ENCODE measurements around the gene GAB2. TPM values are rescaled to one million over a fixed set of nuclear protein-coding genes. Genes with fewer than 3 reads are reported as not detected.

GAB2 gene
- polyA plus RNA-seq, 3 donors from 2014 or later = 1.0 TPM; not detected in 1

- no peak for DNase-seq
- H3K27me3 Mint-ChIP-seq (ENCODE audit: low read depth in 3 of 3) = peaks cover 0 to 2% (median 2%) of the 10 kb centered on the region in 3 donors
- no peak overlapping the region for H3K4me3 Mint-ChIP-seq
- H3K9me3 Mint-ChIP-seq = peaks cover 0 to 9% (median 0%) of the 10 kb centered on the region in 6 donors
- H3K27ac Mint-ChIP-seq = no peak overlapping the region
- H3K36me3 Mint-ChIP-seq = peaks cover 6 to 13% (median 7%) of the 10 kb centered on the region in 3 donors
- no peaks in the 10 kb centered on the region for H3K4me1 Mint-ChIP-seq
Measured at GRCh38 chr11:78270971-78271370, 146.6 kb downstream of the GAB2 start.

GRCh38 chr11:78269806-78270205 is 147.8 kb downstream of the GAB2 start:
- Mint-ChIP-seq H3K4me1 (no peaks in the 10 kb centered on the region), H3K9me3 (peaks cover 0 to 9% (median 0%) of the 10 kb centered on the region in 6 donors), H3K27ac (no peak overlapping the region), H3K27me3 (ENCODE audit: low read depth in 3 of 3) (peaks cover 0 to 2% (median 2%) of the 10 kb centered on the region in 3 donors), H3K36me3 (peaks cover 6 to 13% (median 7%) of the 10 kb centered on the region in 3 donors), H3K4me3 (no peak overlapping the region)
- no peak for DNase-seq

DNA sequence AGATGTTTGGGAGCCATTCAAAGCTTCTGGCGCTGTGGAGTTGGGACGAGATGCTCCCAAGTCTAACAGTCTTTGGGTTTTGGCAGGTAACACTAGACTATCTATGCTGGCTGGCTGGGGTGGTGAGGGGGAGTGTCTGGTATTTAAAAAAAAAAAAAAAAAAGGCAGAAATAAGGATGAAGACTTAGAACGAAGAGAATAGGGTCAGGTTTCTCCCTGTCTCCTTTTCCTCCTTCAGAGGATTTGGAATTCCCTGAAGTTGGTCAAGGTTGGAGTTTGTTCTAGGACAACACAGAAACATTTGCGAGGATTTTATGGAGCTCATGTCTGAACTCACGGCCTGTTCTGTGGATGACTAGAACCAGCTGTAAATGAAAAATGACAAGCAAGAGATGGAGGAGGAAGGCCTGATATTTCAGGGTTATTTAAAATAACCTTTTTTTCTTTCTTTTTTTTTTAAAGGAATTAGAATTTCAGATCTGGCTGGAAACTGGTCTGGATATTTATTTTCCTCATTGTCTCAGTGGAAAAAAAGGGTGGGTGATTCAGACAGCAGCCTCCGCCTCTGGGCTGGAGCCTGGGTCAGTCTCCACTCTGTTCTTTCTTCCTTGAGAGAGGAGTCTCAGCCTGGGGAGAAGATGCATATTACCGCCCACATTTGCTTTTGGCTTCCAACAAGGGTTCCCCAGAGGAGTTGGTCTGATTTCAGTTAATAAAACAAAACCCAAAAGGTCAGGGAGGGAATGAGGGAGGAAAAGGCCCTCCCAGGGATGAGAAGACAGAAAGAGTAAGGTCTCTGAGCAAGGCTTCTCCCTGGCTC is 148.8 kb downstream of the GAB2 start:
- H3K27me3 Mint-ChIP-seq (ENCODE audit: low read depth in 3 of 3) = peaks cover 0 to 2% (median 2%) of the 10 kb centered on the region in 3 donors
- H3K9me3 Mint-ChIP-seq = peaks cover 0 to 9% (median 0%) of the 10 kb centered on the region in 6 donors
- H3K4me1 Mint-ChIP-seq = no peaks in the 10 kb centered on the region
- peaks cover 6 to 9% (median 7%) of the 10 kb centered on the region in 3 donors for H3K36me3 Mint-ChIP-seq
- H3K27ac Mint-ChIP-seq = no peak overlapping the region
- H3K4me3 Mint-ChIP-seq = no peak overlapping the region
- DNase-seq = no peak

GRCh38 chr11:78266451-78266850 is 151.2 kb downstream of the GAB2 start:
- Mint-ChIP-seq H3K4me3 (no peak overlapping the region), H3K27me3 (ENCODE audit: low read depth in 3 of 3) (no peaks in the 10 kb centered on the region), H3K27ac (no peak overlapping the region), H3K36me3 (no peaks in the 10 kb centered on the region), H3K4me1 (no peaks in the 10 kb centered on the region), H3K9me3 (no peaks in the 10 kb centered on the region)
- DNase-seq = no peak

GRCh38 chr11:78265326-78265725 is 152.3 kb downstream of the GAB2 start:
- Mint-ChIP-seq H3K4me1 (no peaks in the 10 kb centered on the region), H3K36me3 (no peaks in the 10 kb centered on the region), H3K4me3 (no peak overlapping the region), H3K27me3 (ENCODE audit: low read depth in 3 of 3) (no peaks in the 10 kb centered on the region), H3K9me3 (no peaks in the 10 kb centered on the region), H3K27ac (no peak overlapping the region)
- DNase-seq = no peak

DNA sequence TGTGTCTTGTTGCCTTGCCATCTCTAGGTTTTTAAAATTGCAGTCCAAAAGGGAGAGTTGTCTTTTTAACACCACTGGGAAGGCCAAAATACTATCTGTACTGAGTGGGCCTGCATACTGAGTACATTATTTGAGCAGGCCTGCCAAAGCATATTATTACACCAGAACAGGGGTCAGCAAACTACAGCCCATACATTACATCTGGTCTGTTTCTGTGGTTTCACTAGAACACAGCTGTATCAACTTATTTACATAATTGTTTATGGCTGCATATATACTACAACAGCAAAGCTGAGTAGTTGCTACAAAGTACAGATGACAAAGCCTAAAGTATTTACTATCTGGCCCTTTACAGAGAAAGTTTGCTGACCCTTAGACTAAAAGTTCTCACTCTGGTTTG is 154.9 kb downstream of the GAB2 start:
- Mint-ChIP-seq H3K4me3 (no peak overlapping the region), H3K27ac (no peak overlapping the region), H3K36me3 (no peaks in the 10 kb centered on the region), H3K4me1 (no peaks in the 10 kb centered on the region), H3K9me3 (no peaks in the 10 kb centered on the region), H3K27me3 (ENCODE audit: low read depth in 3 of 3) (no peaks in the 10 kb centered on the region)
- DNase-seq = no peak

- no peaks in the 10 kb centered on the region for H3K9me3 Mint-ChIP-seq
- H3K27ac Mint-ChIP-seq = no peak overlapping the region
- no peaks in the 10 kb centered on the region for H3K27me3 Mint-ChIP-seq (ENCODE audit: low read depth in 3 of 3)
- H3K36me3 Mint-ChIP-seq = no peaks in the 10 kb centered on the region
- no peak overlapping the region for H3K4me3 Mint-ChIP-seq
- H3K4me1 Mint-ChIP-seq = no peaks in the 10 kb centered on the region
- no peak for DNase-seq
Measured at GRCh38 chr11:78262238-78262637, 155.4 kb downstream of the GAB2 start.

DNA sequence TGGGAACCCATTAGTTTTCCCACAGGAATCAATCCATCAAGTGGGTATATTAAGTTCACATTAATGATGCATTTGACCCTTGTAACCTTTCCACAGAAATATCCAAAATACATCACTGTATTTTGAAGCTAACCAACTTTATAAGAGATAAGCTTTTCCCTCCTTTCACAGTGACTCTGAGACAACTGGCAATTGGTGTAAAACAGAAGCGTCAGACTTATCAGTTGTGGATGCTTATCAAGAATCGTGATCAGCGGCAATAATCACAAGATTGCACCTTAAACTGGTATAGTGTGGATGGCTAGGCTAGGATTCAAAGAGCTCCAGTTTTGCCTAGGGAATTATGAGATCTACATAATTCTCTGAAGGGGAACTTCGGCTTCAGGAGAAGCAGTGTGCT is 155.8 kb downstream of the GAB2 start:
- H3K36me3 Mint-ChIP-seq = no peaks in the 10 kb centered on the region
- no peaks in the 10 kb centered on the region for H3K4me1 Mint-ChIP-seq
- H3K4me3 Mint-ChIP-seq = no peak overlapping the region
- H3K9me3 Mint-ChIP-seq = no peaks in the 10 kb centered on the region
- no peaks in the 10 kb centered on the region for H3K27me3 Mint-ChIP-seq (ENCODE audit: low read depth in 3 of 3)
- H3K27ac Mint-ChIP-seq = no peak overlapping the region
- no peak for DNase-seq

GRCh38 chr11:78261367-78261766 is 156.3 kb downstream of the GAB2 start:
- Mint-ChIP-seq H3K27ac (no peak overlapping the region), H3K4me3 (no peak overlapping the region), H3K4me1 (no peaks in the 10 kb centered on the region), H3K9me3 (no peaks in the 10 kb centered on the region), H3K36me3 (no peaks in the 10 kb centered on the region), H3K27me3 (ENCODE audit: low read depth in 3 of 3) (no peaks in the 10 kb centered on the region)
- DNase-seq = no peak

- Mint-ChIP-seq H3K36me3 (no peaks in the 10 kb centered on the region), H3K9me3 (no peaks in the 10 kb centered on the region), H3K27ac (no peak overlapping the region), H3K4me1 (no peaks in the 10 kb centered on the region), H3K27me3 (ENCODE audit: low read depth in 3 of 3) (no peaks in the 10 kb centered on the region), H3K4me3 (no peak overlapping the region)
- no peak for DNase-seq
Measured at GRCh38 chr11:78259777-78260487, 157.7 kb downstream of the GAB2 start.

GRCh38 chr11:78257654-78258053 is 160.0 kb downstream of the GAB2 start:
- H3K36me3 Mint-ChIP-seq = no peaks in the 10 kb centered on the region
- H3K4me1 Mint-ChIP-seq = no peaks in the 10 kb centered on the region
- H3K9me3 Mint-ChIP-seq = no peaks in the 10 kb centered on the region
- no peak overlapping the region for H3K4me3 Mint-ChIP-seq
- no peak for DNase-seq
- peaks cover 0 to 1% (median 0%) of the 10 kb centered on the region in 3 donors for H3K27me3 Mint-ChIP-seq (ENCODE audit: low read depth in 3 of 3)
- H3K27ac Mint-ChIP-seq = no peak overlapping the region

DNA sequence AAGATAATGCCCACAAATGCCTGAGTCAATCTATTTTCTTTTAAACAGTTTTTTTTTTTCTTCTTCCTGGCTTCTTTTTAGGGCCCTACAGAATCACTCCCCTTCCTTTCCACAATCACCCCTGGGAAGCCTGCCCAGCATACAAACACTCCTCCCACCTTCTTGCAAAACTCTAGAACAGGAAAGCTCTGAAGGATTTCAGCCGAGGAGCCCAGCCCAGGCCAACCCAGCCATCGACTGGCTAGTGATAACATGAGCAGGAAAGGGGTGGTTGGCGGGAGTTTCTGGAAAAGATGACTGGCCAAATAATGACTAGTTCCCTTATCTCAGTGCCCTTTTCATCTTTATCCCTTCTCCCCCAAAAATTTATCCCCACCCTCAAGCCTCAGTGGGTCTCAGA is 160.7 kb downstream of the GAB2 start:
- DNase-seq = no peak
- no peak overlapping the region for H3K4me3 Mint-ChIP-seq
- no peak overlapping the region for H3K27ac Mint-ChIP-seq
- H3K27me3 Mint-ChIP-seq (ENCODE audit: low read depth in 3 of 3) = peaks cover 0 to 2% (median 0%) of the 10 kb centered on the region in 3 donors
- no peaks in the 10 kb centered on the region for H3K36me3 Mint-ChIP-seq
- no peaks in the 10 kb centered on the region for H3K4me1 Mint-ChIP-seq
- H3K9me3 Mint-ChIP-seq = no peaks in the 10 kb centered on the region

- Mint-ChIP-seq H3K9me3 (no peaks in the 10 kb centered on the region), H3K4me1 (no peaks in the 10 kb centered on the region), H3K27me3 (ENCODE audit: low read depth in 3 of 3) (peaks cover 0 to 2% (median 0%) of the 10 kb centered on the region in 3 donors), H3K36me3 (no peaks in the 10 kb centered on the region), H3K4me3 (no peak overlapping the region), H3K27ac (no peak overlapping the region)
- DNase-seq = no peak
Measured at GRCh38 chr11:78255919-78256318, 161.7 kb downstream of the GAB2 start.

DNA sequence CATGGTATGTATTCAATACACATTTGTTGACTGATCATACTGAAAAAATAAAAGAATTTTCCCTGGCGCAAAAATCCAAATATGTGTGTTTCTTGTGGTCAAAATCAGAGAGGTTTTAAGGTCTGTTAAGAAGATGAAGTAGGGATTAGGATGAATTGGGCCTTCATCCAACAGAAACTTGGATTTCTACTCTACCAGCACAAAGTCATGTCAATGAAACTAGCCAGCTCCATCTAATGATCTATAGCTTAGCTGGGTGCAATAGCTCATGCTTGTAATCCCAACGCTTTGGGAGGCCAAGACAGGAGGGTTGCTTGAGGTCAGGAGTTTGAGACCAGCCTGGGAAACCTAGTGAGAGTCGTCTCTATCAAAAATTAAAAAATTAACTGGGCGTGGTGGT is 163.4 kb downstream of the GAB2 start:
- H3K4me3 Mint-ChIP-seq = no peak overlapping the region
- H3K27ac Mint-ChIP-seq = no peak overlapping the region
- no peak for DNase-seq
- no peaks in the 10 kb centered on the region for H3K9me3 Mint-ChIP-seq
- H3K36me3 Mint-ChIP-seq = no peaks in the 10 kb centered on the region
- no peaks in the 10 kb centered on the region for H3K4me1 Mint-ChIP-seq
- H3K27me3 Mint-ChIP-seq (ENCODE audit: low read depth in 3 of 3) = peaks cover 0 to 2% (median 0%) of the 10 kb centered on the region in 3 donors

Data from immature natural killer cell (primary cell).